ENCODE results near the gene SLC7A7. TPM values are rescaled to one million over a fixed set of nuclear protein-coding genes. Genes with fewer than 3 reads are reported as not detected.
A peak's percentile ranks its signal among the peaks of the same experiment; 100 is the strongest.

SLC7A7 gene
- total and polyA plus RNA-seq, 2 of the 13 experiments (the other 11 are each of a cell fraction or from before 2014, with no cell fraction given): 0.13 to 0.63 TPM

GRCh38 chr14:22841769-22842168, 26.5 kb upstream of the SLC7A7 start:
- no peak overlapping the region for H3K4me2 ChIP-seq (ENCODE audit: low read depth, low read length)
- ChIA-PET CTCF (ENCODE audit: low intra/inter-chr PET ratio, low total read pairs) (no interaction called here), POLR2A (interaction anchor here (1.4 kb wide), 1 partner anchor 165 kb away, joined by 5 read pairs; no protein-coding TSS in a partner anchor)
- H3K36me3 ChIP-seq (replicated peaks in 1 of 2; ENCODE audit: control insufficient read depth in 1 of 2, insufficient read depth in 2 of 2, low read length in 2 of 2): no peaks in the 10 kb centered on the region
- peaks cover 33% of the 10 kb centered on the region for H3K4me1 ChIP-seq (ENCODE audit: insufficient read depth, low read length)
- WGBS (ENCODE audit: low lambda C conversion rate): 59% methylated on average over 8 of the region's 8 CpGs
- no peak overlapping the region for H3K9ac ChIP-seq (ENCODE audit: insufficient read depth, low read depth, low read length)
- H3K27me3 ChIP-seq (ENCODE audit: control insufficient read depth in 1 of 2, insufficient read depth in 2 of 2, low read length in 2 of 2): peaks cover 1 to 5% of the 10 kb centered on the region in 2 experiments; a peak in 1 of 5 replicates
- DNase-seq (ENCODE audit: low spot score): no peak
- H3K4me3 ChIP-seq (replicated peaks in 1 of 3; ENCODE audit: insufficient read depth in 1 of 3, low read depth in 2 of 3, low read length in 3 of 3): no peak overlapping the region
- ATAC-seq: no peak
- no peak overlapping the region for H3K27ac ChIP-seq (ENCODE audit: extremely low read length, insufficient read depth, low read length)
- no peaks in the 10 kb centered on the region for H4K20me1 ChIP-seq (ENCODE audit: insufficient read depth, low read length)
- in situ Hi-C loops (cut with HindIII; ENCODE audit: extremely low pct_ligation_motif_present, low pct_unique_long_range_greater_than_20kb) (no loop called here), intact Hi-C loops (cut with micrococcal nuclease; ENCODE audit: unreplicated experiment) (no loop called here)
- H3K79me2 ChIP-seq (ENCODE audit: insufficient read depth, low read length): no peaks in the 10 kb centered on the region
- no peaks in the 10 kb centered on the region for H3K9me3 ChIP-seq (ENCODE audit: low read length)
- no peak for FAIRE-seq
- no TSS peak for BruUV-seq (replicated peaks)
- H2AFZ ChIP-seq (ENCODE audit: low read length): no peak overlapping the region
- TF ChIP-seq CBX5 (CRISPR knock-in tag; IDR thresholded peaks at IDR 0.05; ENCODE audit: borderline replicate concordance): no peak
- TF ChIP-seq ZBTB10 (CRISPR knock-in tag; IDR thresholded peaks at IDR 0.05; ENCODE audit: borderline replicate concordance): no peak
- TF ChIP-seq ZNF343 (CRISPR knock-in tag; IDR thresholded peaks at IDR 0.05): no peak
- TF ChIP-seq MYC (CRISPR knock-in tag; IDR thresholded peaks at IDR 0.05; ENCODE audit: borderline replicate concordance): peak; percentile 27; the same call in 1 of the 2 replicates
- TF ChIP-seq SMYD3 (CRISPR knock-in tag; IDR thresholded peaks at IDR 0.05): no peak
- no peak for TF ChIP-seq PHB2 (IDR thresholded peaks at IDR 0.05; ENCODE audit: partially characterized antibody)
- 0 out of 2 replicates have a peak, but pooled peaks have one; percentile 22 for TF ChIP-seq SPEN (CRISPR knock-in tag; IDR thresholded peaks at IDR 0.05; ENCODE audit: low read depth)
- TF ChIP-seq NR2F6 (IDR thresholded peaks at IDR 0.05): 0 out of 2 replicates have a peak, but pooled peaks have one; percentile 37
- TF ChIP-seq NR2F6 (CRISPR knock-in tag; IDR thresholded peaks at IDR 0.05): 0 out of 2 replicates have a peak, but pooled peaks have one; percentile 40
- TF ChIP-seq NR0B2 (CRISPR knock-in tag; IDR thresholded peaks at IDR 0.05): 0 out of 2 replicates have a peak, but pooled peaks have one; percentile 39
- 0 out of 2 replicates have a peak, but pooled peaks have one; percentile 61 for TF ChIP-seq EEA1 (CRISPR knock-in tag; IDR thresholded peaks at IDR 0.05; ENCODE audit: borderline replicate concordance)
- TF ChIP-seq ZNF574 (CRISPR knock-in tag; IDR thresholded peaks at IDR 0.05): peak; percentile 39; the same call in 1 of the 2 replicates

Measured in HepG2 (cell line).